Uterus (tissue), 4 donors: Measurements from ENCODE around the gene DNAJC18. TPM values are rescaled to one million over a fixed set of nuclear protein-coding genes. Genes with fewer than 3 reads are reported as not detected.

Source experiments
- DNase-seq, 2 donors: peaks; one replicate each; pipeline ENCODE4 v3.0.0-alpha.2; 2019 to 2020
- H3K27ac ChIP-seq, 2 donors: fragments of 200-600 bp; sonication (generic); 1 replicate in 1 of 2; 2 replicates in 1 of 2; pipeline ENCODE4 v1.5.1; 2016 to 2018
- H3K27me3 ChIP-seq, 2 donors: fragments of 200-600 bp; sonication (generic); one replicate each; pipeline ENCODE4 v1.5.1; 2018 to 2019; ENCODE audit warnings: control low read depth in 1 of 2
- H3K36me3 ChIP-seq, 2 donors: fragments of 200-600 bp; sonication (generic); one replicate each; pipeline ENCODE4 v1.5.1; 2019; ENCODE audit warnings: control low read depth in 1 of 2
- H3K4me1 ChIP-seq, 2 donors: fragments of 200-600 bp; sonication (generic); one replicate each; pipeline ENCODE4 v1.5.1; 2018 to 2019; ENCODE audit warnings: control low read depth in 1 of 2
- H3K4me3 ChIP-seq, 2 donors: fragments of 200-600 bp; sonication (generic); 1 replicate in 1 of 2; 2 replicates in 1 of 2; pipeline ENCODE4 v1.5.1; 2018 to 2019; ENCODE audit warnings: mild to moderate bottlenecking in 1 of 2
- H3K9me3 ChIP-seq, 2 donors: fragments of 200-600 bp; sonication (generic); one replicate each; pipeline ENCODE4 v1.5.1; 2019; ENCODE audit warnings: control low read depth in 1 of 2
- POLR2A ChIP-seq, 2 donors: fragments of 450-650 bp; IDR thresholded peaks; one replicate each; pipeline ENCODE4 v1.6.1; 2016; ENCODE audit warnings: antibody characterized with exemption in 2 of 2, mild to moderate bottlenecking in 1 of 2, moderate library complexity in 1 of 2
- intact Hi-C: fragments of 100-400 bp; cut with DNase I; formaldehyde crosslinking; loops from one replicate; pipeline ENCODE4 v1.15.1; 2023; ENCODE audit warnings: low total_unique reads
- total RNA-seq, 4 donors: library from RNA; depleted of rRNA in 3 of 4; stranded (reverse); fragments of >200 nt in 3 of 4; gene quantifications; one replicate each; pipeline versions ENCODE4 v1.1.0 to v1.2.4, GENCODE V29; 2014 to 2023
- TF ChIP-seq, protein P1 (sequence below), 4 experiments: fragments of 200-600 bp in 2 of 4; fragments of 450-650 bp in 2 of 4; sonication (generic) in 2 of 4; IDR thresholded peaks; one replicate each; pipeline ENCODE4 v1.5.1; 2016 to 2019; ENCODE audit warnings: antibody characterized with exemption in 4 of 4, mild to moderate bottlenecking in 2 of 4, moderate library complexity in 1 of 4
- donor health status: DM: yes; HTN: yes; CAD: no.

DNAJC18 gene
- total RNA-seq, 4 donors from 2014 or later = 3.1 to 21.6 (median 12.6) TPM

DNA sequence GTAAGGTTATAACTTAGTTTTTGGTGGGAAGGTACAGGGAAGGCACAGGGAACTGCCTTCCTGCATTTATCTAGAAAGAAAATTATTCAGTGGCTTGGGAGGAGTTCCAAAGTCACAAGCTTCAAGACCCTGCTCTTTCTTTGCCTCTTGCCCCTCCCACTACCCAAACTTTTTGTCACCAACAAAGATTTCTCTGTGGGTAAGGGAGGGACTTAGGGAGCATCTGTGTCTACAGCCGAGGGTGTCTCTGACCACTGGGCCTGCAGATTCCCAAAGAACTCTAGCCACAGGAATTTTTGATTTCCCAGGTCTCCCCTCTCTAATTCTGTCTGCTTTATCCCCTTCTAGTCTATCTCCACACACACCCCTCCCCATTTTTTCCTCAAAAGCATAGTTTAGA, 21.1 kb upstream of the DNAJC18 start:
- no peak for TF ChIP-seq POLR2A (IDR thresholded peaks at IDR 0.05)
- TF ChIP-seq, protein P1, sequence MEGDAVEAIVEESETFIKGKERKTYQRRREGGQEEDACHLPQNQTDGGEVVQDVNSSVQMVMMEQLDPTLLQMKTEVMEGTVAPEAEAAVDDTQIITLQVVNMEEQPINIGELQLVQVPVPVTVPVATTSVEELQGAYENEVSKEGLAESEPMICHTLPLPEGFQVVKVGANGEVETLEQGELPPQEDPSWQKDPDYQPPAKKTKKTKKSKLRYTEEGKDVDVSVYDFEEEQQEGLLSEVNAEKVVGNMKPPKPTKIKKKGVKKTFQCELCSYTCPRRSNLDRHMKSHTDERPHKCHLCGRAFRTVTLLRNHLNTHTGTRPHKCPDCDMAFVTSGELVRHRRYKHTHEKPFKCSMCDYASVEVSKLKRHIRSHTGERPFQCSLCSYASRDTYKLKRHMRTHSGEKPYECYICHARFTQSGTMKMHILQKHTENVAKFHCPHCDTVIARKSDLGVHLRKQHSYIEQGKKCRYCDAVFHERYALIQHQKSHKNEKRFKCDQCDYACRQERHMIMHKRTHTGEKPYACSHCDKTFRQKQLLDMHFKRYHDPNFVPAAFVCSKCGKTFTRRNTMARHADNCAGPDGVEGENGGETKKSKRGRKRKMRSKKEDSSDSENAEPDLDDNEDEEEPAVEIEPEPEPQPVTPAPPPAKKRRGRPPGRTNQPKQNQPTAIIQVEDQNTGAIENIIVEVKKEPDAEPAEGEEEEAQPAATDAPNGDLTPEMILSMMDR (IDR thresholded peaks at IDR 0.05) = no peak
- Histone ChIP-seq H3K4me1 (no peaks in the 10 kb centered on the region), H3K36me3 (no peaks in the 10 kb centered on the region), H3K27me3 (no peaks in the 10 kb centered on the region), H3K27ac (peak overlapping the region in 1 of 2 donors; percentile 66), H3K9me3 (no peaks in the 10 kb centered on the region), H3K4me3 (no peak overlapping the region)
- DNase-seq = no peak
- intact Hi-C loops = no loop called here

DNA sequence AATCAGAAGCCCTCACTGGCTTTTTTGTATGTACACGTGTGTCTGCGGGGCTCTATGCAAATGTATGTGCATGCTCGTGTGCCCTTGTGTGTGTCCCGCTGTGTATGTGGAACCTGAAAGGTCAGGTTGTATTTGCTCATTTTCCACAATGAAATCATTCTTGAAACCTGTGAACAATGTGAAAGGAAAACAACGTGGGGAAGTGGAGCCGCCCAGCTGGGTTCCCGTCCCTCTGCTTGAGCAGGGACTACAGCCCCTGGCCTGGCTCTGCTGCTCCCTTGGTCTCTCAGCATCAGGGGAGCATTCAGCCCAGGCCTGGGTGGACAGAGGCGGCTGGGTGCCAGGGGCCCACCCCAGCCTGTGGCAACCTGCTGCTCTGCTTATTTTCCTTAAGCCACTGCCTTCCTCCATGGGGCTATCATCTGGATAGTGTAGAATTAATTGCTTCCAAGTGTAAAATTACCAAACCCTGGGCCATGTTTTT, 20.2 kb upstream of the DNAJC18 start:
- no peaks in the 10 kb centered on the region for H3K36me3 ChIP-seq
- H3K4me1 ChIP-seq = no peaks in the 10 kb centered on the region
- no peak overlapping the region for H3K4me3 ChIP-seq
- intact Hi-C loops = no loop called here
- TF ChIP-seq, protein P1 (IDR thresholded peaks at IDR 0.05) = no peak
- TF ChIP-seq POLR2A (IDR thresholded peaks at IDR 0.05) = no peak
- DNase-seq = no peak
- H3K27ac ChIP-seq = peak overlapping the region; percentile 27 to 66
- no peaks in the 10 kb centered on the region for H3K9me3 ChIP-seq
- H3K27me3 ChIP-seq = no peaks in the 10 kb centered on the region

DNA sequence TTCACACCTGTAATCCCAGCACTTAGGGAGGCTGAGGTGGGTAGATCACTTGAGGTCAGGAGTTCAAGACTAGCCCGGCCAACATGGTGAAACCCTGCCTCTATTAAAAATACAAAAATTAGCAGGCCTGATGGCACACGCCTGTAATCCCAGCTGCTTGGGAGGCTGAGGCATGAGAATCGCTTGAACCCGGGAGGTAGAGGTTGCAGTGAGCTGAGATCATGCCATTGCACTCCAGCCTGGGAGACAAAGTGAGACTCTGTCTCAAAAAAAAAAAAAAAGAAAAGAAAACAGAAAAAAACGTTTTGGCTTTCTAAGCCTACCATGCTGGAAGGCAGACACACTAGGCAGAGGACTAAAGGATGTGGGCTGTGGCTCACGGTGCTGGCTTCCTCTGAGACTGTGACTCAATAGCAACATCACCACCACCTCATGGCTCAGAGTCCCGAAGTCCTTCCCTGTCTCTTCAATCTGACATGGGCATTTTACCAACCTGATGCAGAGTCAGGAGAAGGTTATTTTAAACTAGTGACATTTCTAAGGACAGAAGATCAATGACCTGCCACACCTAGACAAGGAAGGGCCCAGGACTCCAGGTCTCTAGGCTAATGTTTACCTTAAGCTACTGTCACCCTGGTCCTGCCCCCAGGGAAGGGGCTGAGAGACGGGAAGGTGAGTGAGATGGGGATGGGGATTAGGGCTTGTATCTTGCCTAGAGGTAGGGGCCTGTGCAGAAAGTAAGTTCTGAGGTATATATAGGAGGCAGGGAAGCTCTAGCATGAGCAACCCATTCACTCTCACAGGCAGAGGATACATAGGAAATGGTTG, 19.5 kb upstream of the DNAJC18 start:
- H3K36me3 ChIP-seq = no peaks in the 10 kb centered on the region
- DNase-seq = no peak
- no peaks in the 10 kb centered on the region for H3K27me3 ChIP-seq
- no peaks in the 10 kb centered on the region for H3K9me3 ChIP-seq
- TF ChIP-seq, protein P1 (IDR thresholded peaks at IDR 0.05) = no peak
- TF ChIP-seq POLR2A (IDR thresholded peaks at IDR 0.05) = no peak
- intact Hi-C loops = no loop called here
- H3K4me3 ChIP-seq = no peak overlapping the region
- no peaks in the 10 kb centered on the region for H3K4me1 ChIP-seq
- H3K27ac ChIP-seq = peak overlapping the region; percentile 27 to 66

DNA sequence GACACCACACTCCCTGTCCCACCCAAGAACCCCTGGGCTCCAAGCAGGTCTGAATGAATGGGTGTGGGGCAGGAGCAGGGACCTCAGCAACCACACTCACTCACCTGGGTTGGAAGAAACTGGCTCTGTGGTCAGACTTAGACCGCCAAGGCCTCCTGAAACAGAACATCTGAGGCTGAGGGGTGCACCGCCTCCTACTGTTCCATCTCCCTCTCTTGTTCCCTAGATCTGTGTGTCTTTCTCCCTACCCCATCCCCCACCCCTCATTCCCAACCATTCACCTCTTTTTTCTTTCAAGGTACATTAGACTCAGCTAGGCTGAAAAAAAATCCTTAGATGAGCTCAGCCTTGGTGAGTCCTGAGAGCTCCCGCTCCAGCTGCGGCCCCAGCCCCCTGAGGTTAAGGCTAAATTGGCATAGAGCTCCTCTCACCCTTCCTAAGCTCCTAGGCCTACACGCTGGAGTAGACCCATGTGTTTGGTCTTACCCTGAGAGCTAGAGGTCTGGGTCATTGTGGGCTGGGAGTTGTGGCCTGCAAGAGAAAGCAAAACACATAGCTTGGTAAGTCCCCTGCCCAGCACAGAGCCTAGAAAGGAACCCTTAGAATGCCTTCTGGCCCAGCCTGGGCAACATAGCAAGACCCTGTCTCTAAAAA, 18.5 kb upstream of the DNAJC18 start:
- no peak for DNase-seq
- no peak for TF ChIP-seq POLR2A (IDR thresholded peaks at IDR 0.05)
- TF ChIP-seq, protein P1 (IDR thresholded peaks at IDR 0.05) = no peak
- no peak overlapping the region for H3K27ac ChIP-seq
- H3K4me1 ChIP-seq = no peaks in the 10 kb centered on the region
- no peaks in the 10 kb centered on the region for H3K36me3 ChIP-seq
- H3K27me3 ChIP-seq = no peaks in the 10 kb centered on the region
- H3K4me3 ChIP-seq = no peak overlapping the region
- intact Hi-C loops = no loop called here
- H3K9me3 ChIP-seq = no peaks in the 10 kb centered on the region

DNA sequence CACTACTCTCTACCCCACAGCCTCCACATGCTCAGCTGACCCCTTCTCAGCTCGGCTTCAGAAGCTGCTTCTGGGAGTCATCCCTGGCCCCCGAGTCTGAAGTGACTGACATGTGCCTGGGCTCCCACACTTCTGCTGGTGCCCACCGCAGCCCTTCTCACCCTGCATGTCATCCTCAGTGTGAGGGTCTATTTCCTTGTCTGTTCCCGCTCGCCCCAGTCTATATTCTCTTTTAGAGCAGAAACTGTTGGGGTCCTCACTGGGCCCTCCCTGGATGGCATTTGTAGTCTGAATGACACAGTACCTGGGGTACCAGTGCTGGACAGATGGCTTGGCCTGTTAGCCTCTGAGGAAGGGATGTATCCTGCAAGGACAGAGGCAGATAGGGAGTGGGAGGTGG, 17.9 kb upstream of the DNAJC18 start:
- no peak overlapping the region for H3K4me3 ChIP-seq
- no peak overlapping the region for H3K27ac ChIP-seq
- DNase-seq = no peak
- H3K9me3 ChIP-seq = no peaks in the 10 kb centered on the region
- intact Hi-C loops = no loop called here
- no peaks in the 10 kb centered on the region for H3K27me3 ChIP-seq
- no peak for TF ChIP-seq POLR2A (IDR thresholded peaks at IDR 0.05)
- TF ChIP-seq, protein P1 (IDR thresholded peaks at IDR 0.05) = no peak
- H3K4me1 ChIP-seq = no peaks in the 10 kb centered on the region
- no peaks in the 10 kb centered on the region for H3K36me3 ChIP-seq
